Inferior parietal cortex (tissue), 1 donor: Measurements from ENCODE around the gene PABPC1L2A.
A peak's percentile ranks its signal among the peaks of the same experiment; 100 is the strongest.
"Not testable (repeated sequence)": the region's sequence is repeated elsewhere in the genome, so short reads cannot be mapped to it uniquely, and the experiment has no call there.

Source experiments
- DNase-seq: peaks from one replicate; pipeline ENCODE4 v3.0.0-alpha.2; 2016; ENCODE audit errors: extremely low spot score

Gene PABPC1L2A

DNA sequence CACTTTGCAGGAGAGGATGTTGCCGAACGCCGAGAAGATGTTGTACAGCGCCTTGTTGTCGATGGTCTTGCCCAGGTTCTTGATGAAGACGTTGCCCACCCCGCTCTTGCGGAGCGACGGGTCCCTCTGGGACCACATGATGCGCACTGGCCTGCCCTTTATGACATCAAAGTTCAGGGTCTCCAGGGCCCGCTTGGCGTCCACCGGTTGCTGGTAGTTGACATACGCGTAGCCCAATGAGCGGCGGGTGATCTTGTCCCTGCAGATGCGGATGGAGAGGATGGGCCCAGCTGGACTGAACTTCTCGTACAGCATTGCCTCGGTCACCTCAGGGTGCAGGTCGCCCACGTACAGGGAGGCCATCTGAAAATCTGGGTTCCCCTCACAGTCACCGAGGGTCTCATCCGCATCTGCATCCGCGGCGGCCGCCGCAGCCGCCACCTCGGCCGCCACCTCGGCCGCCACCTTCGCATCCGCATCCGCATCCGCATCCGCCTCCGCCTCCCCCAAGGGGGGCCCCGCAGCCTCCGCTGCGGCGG is at the start of gene PABPC1L2A:
Gene PABPC1L2A, minus strand, starts transcription at position 489 of the 539 bp plus-strand sequence. Its CDS starts 126 bp downstream, at position 363.
- DNase-seq = not testable (repeated sequence)

DNA sequence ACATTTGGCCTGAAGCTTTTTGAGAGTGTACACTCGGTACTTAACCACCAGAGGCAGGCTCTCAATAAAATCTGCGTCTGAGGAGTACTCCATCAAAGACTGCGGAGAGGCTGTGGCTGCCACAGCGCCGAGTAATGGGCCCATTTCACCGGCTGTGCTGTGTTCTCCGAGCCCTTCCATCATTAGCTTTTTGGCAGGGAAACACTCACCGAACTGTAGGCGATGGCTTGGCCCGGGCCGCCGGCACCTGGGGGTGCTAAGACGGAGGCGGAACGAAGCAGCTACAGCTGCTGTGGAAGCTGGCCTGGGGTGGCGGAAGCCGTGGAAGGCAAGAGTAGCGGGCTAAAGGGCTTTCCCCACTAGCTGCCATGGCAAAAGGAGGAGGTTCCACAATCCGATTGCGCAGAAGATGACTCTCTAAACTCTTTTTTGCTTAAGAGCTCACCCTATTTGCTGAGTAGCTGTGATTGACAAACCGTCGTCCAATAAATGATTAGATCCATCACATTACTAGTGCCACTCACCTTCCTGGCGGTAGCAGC is 48.5 kb upstream of the PABPC1L2A start:
- peak; percentile 23 for DNase-seq

DNA sequence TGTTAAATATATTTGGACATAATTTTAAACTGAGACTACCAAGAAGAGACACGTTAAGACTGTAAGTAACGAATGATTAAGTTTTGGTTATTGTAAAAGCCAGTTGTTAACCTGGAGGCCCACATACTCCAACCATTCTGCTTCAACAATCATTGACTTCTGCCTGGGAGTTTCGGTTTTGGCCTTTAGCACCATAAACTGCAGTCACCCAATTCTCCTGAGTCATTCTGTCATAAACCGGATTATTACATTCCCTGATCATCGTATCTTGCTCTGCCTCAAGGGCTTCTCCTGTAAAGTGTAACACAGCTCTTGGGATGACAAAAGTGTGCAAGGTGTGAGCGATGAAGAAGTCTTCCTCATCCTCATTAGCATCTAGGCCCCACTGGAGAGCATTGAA is 46.9 kb upstream of the PABPC1L2A start:
- DNase-seq = no peak

DNA sequence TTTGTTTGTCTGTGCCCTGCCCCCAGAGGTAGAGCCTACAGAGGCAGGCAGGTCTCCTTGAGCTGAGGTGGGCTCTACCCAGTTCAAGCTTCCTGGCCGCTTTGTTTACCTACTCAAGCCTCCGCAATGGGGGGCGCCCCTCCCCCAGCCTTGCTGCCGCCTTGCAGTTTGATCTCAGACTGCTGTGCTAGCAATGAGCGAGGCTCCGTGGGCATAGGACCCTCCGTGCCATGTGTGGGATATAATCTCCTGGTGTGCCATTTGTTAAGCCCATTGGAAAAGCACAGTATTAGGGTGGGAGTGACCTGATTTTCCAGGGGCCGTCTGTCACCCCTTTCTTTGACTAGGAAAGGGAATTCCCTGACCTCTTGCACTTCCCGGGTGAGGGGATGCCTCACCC is 20.2 kb upstream of the PABPC1L2A start:
- not testable (repeated sequence) for DNase-seq

DNA sequence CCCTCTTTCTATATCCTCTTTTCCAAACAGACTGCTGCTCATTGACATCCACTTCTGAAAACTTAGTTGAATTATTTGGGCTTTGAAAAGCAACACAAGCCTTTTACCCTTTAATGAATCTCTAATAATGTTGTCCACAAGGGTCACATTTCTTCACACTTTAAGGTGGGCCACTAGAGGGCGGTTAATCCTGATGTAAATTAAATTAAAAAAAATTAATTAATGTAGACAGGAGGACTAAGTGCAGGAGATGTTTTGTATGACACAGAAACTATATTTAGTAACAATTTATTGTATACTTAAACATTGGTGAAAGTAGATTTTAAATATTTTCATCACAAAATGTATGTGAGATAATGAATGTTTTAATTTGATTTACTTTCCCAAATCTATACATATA is 7.5 kb upstream of the PABPC1L2A start:
- not testable (repeated sequence) for DNase-seq

DNA sequence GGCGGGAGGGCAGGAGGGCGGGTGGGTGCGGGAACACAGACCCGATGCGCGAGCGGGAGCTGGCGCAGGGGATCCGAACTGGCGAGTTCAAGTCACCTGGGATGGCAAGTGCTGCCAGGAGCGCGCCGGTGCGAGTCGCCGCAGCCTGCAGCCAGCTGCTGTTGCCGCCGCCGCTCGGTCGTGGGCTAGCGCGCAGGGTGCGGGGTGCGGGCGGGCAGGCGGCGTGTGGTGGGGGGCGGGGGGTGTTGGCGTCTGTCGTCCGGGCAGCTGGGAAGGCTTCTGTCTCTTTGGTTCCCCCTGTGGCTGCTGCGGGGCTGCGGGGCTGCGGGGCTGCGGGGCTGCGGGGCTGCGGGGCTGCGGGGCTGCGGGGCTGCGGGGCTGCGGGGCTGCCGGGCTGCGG is 572 bp upstream of the PABPC1L2A start:
- DNase-seq = not testable (repeated sequence)

DNA sequence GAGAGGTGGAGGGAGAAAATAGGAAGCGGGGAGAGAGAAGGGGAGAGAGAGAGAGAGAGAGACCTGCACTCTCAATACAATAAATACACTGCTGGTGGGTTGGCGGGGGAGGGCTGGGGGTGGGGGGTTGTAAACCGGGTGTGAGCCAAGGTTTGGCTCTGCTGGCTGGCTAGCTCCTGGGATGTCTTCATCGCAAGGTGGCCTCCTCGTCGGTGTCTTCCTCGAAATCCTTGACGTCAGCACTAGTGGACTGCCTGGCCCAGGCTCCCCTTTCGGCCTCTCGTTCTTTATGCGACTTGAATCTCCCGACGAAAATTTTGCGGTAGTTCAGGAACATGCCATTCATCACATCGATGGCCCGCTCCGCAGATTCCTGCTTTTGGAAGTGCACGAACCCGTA is 715 bp downstream of the PABPC1L2A start:
- not testable (repeated sequence) for DNase-seq

DNA sequence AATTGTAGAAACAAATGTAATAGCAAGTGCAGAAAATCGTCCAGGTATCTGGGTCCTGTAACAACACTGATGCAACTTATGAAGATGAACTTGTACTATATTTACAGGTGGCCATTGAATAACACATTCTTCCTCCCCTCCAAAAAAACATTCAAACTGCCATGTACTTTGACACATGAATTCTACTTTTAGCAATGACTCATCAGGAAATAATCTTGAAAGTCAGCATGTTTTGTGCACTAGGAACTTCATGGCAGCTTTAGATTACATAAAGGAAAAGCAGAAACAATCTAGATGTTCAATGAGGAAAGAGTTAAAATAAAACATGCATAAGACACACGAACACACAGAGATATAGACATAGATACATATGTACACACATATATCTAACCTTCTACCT is 2.5 kb downstream of the PABPC1L2A start:
- no peak for DNase-seq

DNA sequence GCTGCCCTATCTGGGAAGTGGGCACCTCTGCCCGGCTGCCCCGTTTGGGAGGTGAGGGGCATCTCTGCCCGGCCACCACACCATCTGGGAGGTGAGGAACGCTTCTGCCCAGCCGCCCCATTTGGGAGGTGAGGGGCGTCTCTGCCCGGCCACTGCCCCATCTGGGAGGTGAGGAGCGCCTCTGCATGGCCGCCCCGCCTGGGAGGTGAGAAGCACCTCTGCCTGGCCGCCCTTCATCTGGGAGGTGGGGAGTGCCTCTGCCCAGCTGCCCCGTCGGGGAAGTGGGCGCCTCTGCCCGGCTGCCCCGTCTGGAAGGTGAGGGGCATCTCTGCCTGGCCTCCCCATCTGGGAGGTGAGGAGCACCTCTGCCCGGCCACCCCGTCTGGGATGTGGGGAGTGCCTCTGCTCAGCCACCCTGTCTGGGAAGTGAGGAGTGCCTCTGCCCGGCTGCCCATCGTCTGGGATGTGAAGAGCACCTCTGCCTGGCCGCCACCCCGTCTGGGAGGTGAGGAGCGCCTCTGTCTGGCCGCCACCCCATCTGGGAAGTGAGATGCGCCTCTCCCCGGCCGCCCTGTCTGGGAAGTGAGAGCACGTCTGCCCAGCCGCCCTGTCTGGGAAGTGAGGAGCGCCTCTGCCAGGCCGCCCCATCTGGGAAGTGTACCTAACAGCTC is 9.8 kb downstream of the PABPC1L2A start:
- no peak for DNase-seq

DNA sequence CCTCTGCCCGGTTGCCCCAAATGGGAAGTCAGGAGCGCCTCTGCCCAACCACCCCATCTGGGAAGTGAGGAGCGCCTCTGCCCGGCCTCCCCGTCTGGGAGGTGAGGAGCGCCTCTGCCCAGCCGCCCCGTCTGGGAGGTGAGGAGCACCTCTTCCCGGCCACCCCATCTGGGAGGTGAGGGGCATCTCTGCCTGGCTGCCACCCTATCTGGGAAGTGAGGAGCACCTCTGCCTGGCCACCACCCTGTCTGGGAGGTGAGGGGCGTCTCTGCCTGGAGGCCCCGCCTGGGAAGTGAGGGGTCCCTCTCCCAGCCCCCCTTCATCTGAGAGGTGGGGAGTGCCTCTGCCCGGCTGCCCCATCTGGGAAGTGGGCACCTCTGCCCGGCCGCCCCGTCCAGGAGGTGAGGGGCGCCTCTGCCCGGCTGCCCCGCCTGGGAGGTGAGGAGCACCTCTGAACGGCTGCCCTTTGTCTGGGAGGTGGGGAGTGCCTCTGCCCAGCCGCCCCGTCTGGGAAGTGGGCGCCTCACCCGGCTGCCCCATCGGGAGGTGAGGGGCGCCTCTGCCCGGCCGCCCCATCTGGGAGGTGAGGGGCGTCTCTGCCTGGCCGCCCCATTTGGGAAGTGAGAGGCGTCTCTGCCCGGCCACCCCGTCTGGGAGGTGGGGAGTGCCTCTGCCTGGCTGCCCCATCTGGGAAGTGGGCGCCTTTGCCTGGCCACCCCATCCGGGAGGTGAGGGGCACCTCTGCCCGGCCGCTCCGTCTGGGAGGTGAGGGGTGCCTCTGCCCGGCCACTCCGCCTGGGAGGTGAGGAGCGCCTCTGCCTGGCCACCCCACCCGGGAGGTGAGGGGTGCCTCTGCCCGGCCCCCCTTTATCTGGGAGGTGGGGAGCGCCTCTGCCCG is 10.6 kb downstream of the PABPC1L2A start:
- no peak for DNase-seq

DNA sequence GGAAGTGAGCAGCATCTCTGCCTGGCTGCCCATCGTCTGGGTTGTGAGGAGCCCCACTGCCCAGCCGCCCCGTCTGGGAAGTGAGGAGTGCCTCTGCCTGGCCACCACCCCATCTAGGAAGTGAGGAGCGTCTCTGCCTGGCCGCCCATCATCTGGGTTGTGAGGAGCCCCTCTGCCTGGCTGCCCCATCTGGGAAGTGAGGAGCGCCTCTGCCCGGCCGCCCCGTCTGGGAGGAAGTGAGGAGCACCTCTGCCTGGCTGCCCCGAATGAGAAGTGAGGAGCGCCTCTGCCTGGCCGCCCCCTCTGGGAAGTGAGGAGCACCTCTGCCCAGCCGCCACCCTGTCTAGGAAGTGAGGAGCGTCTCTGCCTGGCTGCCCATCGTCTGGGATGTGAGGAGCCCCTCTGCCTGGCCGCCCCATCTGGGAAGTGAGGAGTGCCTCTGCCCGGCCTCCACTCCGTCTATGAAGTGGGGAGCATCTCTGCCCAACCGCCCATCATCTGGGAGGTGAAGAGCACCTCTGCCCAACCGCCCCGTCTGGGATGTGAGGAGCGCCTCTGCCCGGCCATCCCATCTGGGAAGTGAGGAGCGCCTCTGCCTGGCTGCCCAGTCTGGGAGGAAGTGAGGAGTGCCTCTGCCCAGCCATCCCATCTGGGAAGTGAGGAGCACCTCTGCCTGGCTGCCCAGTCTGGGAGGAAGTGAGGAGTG is 11.4 kb downstream of the PABPC1L2A start:
- not testable (repeated sequence) for DNase-seq

DNA sequence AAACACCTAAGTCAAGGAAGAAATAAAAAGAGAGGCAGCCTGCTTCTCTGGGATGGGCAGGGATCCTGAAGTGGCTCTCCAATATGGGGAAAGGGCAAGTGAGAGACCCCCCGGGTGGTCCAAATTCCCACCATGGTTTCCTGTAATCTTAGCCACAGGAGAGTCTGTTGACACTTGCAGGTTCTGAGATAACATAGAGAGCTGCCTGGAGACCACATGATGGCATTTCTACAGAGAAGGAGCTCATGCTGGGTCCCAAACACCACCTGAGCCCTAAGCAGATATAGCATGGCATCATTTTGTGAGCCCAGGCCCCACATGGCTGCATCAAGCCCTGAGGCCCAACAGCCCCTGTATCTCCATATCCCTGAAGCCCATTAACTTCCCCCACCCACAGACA is 50.4 kb downstream of the PABPC1L2A start:
- no peak for DNase-seq
